Suprapubic skin (tissue), 4 donors: Measurements from ENCODE around the gene ABI1.

Experiments used
- EP300 ChIP-seq: sonication (generic); formaldehyde crosslinking; IDR thresholded peaks from one replicate; pipeline ENCODE4 v1.6.1; 2017; ENCODE audit warnings: antibody characterized with exemption
- POLR2A ChIP-seq, 2 donors: fragments of 450-650 bp; IDR thresholded peaks; one replicate each; pipeline ENCODE4 v1.6.1; 2017; ENCODE audit warnings: antibody characterized with exemption in 2 of 2, mild to moderate bottlenecking in 2 of 2, moderate library complexity in 2 of 2
- POLR2AphosphoS5 ChIP-seq, 3 donors: sonication (generic); formaldehyde crosslinking; IDR thresholded peaks; one replicate each; pipeline ENCODE4 v1.6.1; 2017; ENCODE audit warnings: antibody characterized with exemption in 3 of 3
- TF ChIP-seq, protein P1 (sequence below), 2 donors: fragments of 200-600 bp in 1 of 2; fragments of 450-650 bp in 1 of 2; sonication (generic) in 1 of 2; IDR thresholded peaks; one replicate each; pipeline ENCODE4 v1.5.1; 2016 to 2019; ENCODE audit warnings: antibody characterized with exemption in 2 of 2, mild to moderate bottlenecking in 1 of 2, moderate library complexity in 1 of 2

DNA sequence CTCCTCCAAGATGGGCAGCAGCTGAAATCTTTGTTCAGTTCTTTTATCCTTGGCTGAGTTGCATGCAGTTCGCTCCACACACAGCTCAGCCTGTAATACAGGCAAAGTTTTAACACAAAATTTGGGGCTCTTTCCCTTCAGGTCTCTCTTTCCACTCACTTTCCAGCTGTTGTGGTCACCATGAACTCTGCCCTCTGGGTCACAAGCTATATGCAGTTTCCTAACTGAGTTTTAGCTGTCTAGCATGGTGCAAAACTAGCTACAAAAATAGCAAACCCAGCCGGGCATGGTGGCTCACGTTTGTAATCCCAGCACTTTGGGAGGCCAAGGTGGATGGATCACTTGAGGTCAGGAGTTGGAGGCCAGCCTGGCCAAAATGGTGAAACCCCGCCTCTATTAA is 53.2 kb downstream of the ABI1 start:
- TF ChIP-seq POLR2A (IDR thresholded peaks at IDR 0.05) (no peak), POLR2AphosphoS5 (IDR thresholded peaks at IDR 0.05) (no peak), EP300 (no peak)
- TF ChIP-seq, protein P1, sequence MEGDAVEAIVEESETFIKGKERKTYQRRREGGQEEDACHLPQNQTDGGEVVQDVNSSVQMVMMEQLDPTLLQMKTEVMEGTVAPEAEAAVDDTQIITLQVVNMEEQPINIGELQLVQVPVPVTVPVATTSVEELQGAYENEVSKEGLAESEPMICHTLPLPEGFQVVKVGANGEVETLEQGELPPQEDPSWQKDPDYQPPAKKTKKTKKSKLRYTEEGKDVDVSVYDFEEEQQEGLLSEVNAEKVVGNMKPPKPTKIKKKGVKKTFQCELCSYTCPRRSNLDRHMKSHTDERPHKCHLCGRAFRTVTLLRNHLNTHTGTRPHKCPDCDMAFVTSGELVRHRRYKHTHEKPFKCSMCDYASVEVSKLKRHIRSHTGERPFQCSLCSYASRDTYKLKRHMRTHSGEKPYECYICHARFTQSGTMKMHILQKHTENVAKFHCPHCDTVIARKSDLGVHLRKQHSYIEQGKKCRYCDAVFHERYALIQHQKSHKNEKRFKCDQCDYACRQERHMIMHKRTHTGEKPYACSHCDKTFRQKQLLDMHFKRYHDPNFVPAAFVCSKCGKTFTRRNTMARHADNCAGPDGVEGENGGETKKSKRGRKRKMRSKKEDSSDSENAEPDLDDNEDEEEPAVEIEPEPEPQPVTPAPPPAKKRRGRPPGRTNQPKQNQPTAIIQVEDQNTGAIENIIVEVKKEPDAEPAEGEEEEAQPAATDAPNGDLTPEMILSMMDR (IDR thresholded peaks at IDR 0.05) = no peak
